ENCODE results near the gene IRF2BP1.

Gene IRF2BP1

GRCh38 chr19:45879055-45879454 is 6.9 kb downstream of the IRF2BP1 start:
- H3K79me2 ChIP-seq, result peaks cover 2% of the 10 kb centered on the region
- no peak overlapping the region for H3K4me3 ChIP-seq (ENCODE audit: low read depth, low read length)
- peaks cover 9% of the 10 kb centered on the region for H3K4me1 ChIP-seq
- no peak overlapping the region for H3K27ac ChIP-seq
- H2AFZ ChIP-seq, result no peak overlapping the region
- H3K27me3 ChIP-seq (ENCODE audit: control insufficient read depth, insufficient read depth, low read length), result no peaks in the 10 kb centered on the region
- no peak overlapping the region for H3K4me2 ChIP-seq (ENCODE audit: low read length)
- no peaks in the 10 kb centered on the region for H3K36me3 ChIP-seq (ENCODE audit: control insufficient read depth, insufficient read depth, low read length)
- no peaks in the 10 kb centered on the region for H3K9me3 ChIP-seq (ENCODE audit: control insufficient read depth, low read length)
- H3K9ac ChIP-seq, result no peak overlapping the region
- no peak for TF ChIP-seq CTCF (IDR thresholded peaks at IDR 0.05)

- H3K4me3 ChIP-seq (ENCODE audit: low read depth, low read length), result no peak overlapping the region
- H2AFZ ChIP-seq, result no peak overlapping the region
- no peaks in the 10 kb centered on the region for H3K9me3 ChIP-seq (ENCODE audit: control insufficient read depth, low read length)
- H3K9ac ChIP-seq, result no peak overlapping the region
- H3K27ac ChIP-seq, result no peak overlapping the region
- peaks cover 8% of the 10 kb centered on the region for H3K4me1 ChIP-seq
- H3K79me2 ChIP-seq, result peaks cover 1% of the 10 kb centered on the region
- no peaks in the 10 kb centered on the region for H3K36me3 ChIP-seq (ENCODE audit: control insufficient read depth, insufficient read depth, low read length)
- no peak overlapping the region for H3K4me2 ChIP-seq (ENCODE audit: low read length)
- H3K27me3 ChIP-seq (ENCODE audit: control insufficient read depth, insufficient read depth, low read length), result no peaks in the 10 kb centered on the region
- no peak for TF ChIP-seq CTCF (IDR thresholded peaks at IDR 0.05)
Measured at GRCh38 chr19:45878043-45878794, 7.7 kb downstream of the IRF2BP1 start.

- Histone ChIP-seq H2AFZ (peak overlapping the region; percentile 62), H3K9ac (no peak overlapping the region)
Measured at GRCh38 chr19:45876411-45877197, 9.3 kb downstream of the IRF2BP1 start.

GRCh38 chr19:45876161-45876410 is 9.9 kb downstream of the IRF2BP1 start:
- Histone ChIP-seq H3K9me3 (ENCODE audit: control insufficient read depth, low read length) (no peaks in the 10 kb centered on the region), H3K4me1 (no peaks in the 10 kb centered on the region), H3K79me2 (no peaks in the 10 kb centered on the region), H3K36me3 (ENCODE audit: control insufficient read depth, insufficient read depth, low read length) (no peaks in the 10 kb centered on the region), H3K27me3 (ENCODE audit: control insufficient read depth, insufficient read depth, low read length) (no peaks in the 10 kb centered on the region), H2AFZ (no peak overlapping the region), H3K27ac (no peak overlapping the region), H3K9ac (no peak overlapping the region), H3K4me3 (ENCODE audit: low read depth, low read length) (no peak overlapping the region), H3K4me2 (ENCODE audit: low read length) (no peak overlapping the region)
- TF ChIP-seq CTCF (IDR thresholded peaks at IDR 0.05), result no peak

More at GRCh38 chr19:45876411-45877197, 9.3 kb downstream of the IRF2BP1 start:
- H3K27me3 ChIP-seq (ENCODE audit: control insufficient read depth, insufficient read depth, low read length), result no peaks in the 10 kb centered on the region
- no peaks in the 10 kb centered on the region for H3K9me3 ChIP-seq (ENCODE audit: control insufficient read depth, low read length)
- H3K27ac ChIP-seq, result peak overlapping the region; percentile 39
- H3K36me3 ChIP-seq (ENCODE audit: control insufficient read depth, insufficient read depth, low read length), result no peaks in the 10 kb centered on the region
- no peaks in the 10 kb centered on the region for H3K4me1 ChIP-seq
- TF ChIP-seq CTCF (IDR thresholded peaks at IDR 0.05), result no peak
- no peak overlapping the region for H3K4me2 ChIP-seq (ENCODE audit: low read length)
- no peak overlapping the region for H3K4me3 ChIP-seq (ENCODE audit: low read depth, low read length)
- H3K79me2 ChIP-seq, result no peaks in the 10 kb centered on the region

All from parathyroid adenoma (tissue), 2 donors.